Uterus (tissue), 2 donors: ENCODE measurements around the gene NPAS2.

Source experiments
- POLR2A ChIP-seq, 2 donors: fragments of 450-650 bp; IDR thresholded peaks; one replicate each; pipeline ENCODE4 v1.6.1; 2016; ENCODE audit warnings: antibody characterized with exemption in 2 of 2, mild to moderate bottlenecking in 1 of 2, moderate library complexity in 1 of 2
- TF ChIP-seq, protein P1 (sequence below), 4 experiments: fragments of 200-600 bp in 2 of 4; fragments of 450-650 bp in 2 of 4; sonication (generic) in 2 of 4; IDR thresholded peaks; one replicate each; pipeline ENCODE4 v1.5.1; 2016 to 2019; ENCODE audit warnings: antibody characterized with exemption in 4 of 4, mild to moderate bottlenecking in 2 of 4, moderate library complexity in 1 of 4

DNA sequence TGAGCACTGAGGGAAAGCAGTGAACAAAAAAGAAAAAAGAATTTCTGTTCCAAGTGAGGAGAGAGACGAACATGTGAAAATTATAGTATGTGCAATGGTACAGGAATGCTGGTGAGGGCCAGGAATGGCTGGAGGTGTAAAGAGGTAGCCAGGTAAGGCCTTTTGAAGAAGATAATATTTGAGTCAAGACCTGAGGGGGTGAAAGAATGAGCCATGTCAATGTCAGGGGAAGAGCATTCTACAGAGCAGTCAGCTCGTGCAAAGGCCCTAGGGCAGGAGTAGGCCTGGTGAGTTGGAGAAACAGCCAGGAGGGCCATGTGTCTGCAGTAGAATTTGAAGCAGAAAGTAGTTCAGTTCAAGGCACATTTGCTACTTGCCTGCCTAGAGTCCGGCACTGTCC lies 169.7 kb downstream of the NPAS2 start:
- TF ChIP-seq, protein P1, sequence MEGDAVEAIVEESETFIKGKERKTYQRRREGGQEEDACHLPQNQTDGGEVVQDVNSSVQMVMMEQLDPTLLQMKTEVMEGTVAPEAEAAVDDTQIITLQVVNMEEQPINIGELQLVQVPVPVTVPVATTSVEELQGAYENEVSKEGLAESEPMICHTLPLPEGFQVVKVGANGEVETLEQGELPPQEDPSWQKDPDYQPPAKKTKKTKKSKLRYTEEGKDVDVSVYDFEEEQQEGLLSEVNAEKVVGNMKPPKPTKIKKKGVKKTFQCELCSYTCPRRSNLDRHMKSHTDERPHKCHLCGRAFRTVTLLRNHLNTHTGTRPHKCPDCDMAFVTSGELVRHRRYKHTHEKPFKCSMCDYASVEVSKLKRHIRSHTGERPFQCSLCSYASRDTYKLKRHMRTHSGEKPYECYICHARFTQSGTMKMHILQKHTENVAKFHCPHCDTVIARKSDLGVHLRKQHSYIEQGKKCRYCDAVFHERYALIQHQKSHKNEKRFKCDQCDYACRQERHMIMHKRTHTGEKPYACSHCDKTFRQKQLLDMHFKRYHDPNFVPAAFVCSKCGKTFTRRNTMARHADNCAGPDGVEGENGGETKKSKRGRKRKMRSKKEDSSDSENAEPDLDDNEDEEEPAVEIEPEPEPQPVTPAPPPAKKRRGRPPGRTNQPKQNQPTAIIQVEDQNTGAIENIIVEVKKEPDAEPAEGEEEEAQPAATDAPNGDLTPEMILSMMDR (IDR thresholded peaks at IDR 0.05): no peak
- TF ChIP-seq POLR2A (IDR thresholded peaks at IDR 0.05): no peak
